ENCODE measurements around the gene TAF7L.

The TAF7L gene

DNA sequence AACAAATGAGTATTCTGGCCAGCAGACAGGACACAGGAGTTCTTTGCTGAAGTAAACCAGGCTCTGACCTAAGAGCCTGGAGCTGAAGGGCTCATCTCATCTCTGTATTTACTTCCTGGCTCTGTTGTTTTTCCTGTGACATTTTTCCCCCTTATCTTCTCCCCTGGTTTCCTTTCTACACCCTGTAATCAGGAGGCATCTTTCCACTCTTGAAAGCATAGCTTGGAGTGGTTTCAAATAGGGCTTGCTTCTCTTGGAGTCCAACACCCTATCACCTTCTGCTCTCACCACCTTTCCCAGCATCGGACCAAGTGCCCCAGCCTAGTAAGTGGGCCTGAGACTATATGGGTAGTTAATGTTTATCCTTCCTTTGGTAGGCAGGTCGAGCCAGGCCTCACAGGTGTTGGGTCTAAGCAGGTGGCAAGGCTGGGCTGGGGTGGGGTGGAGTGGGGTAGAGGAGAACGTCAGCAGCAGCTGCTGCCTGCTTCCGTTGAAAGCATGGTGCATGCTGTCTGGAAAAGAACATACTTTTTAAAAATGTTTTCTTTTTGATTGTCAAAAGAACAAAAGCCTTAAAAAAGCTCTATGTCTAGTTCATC is 70.4 kb downstream of the TAF7L start:
- DNase-seq (ENCODE audit: low spot score) = no peak

GRCh38 chrX:101219864-101220346 is 71.2 kb downstream of the TAF7L start:
- DNase-seq (ENCODE audit: low spot score) = peak; percentile 1

DNA sequence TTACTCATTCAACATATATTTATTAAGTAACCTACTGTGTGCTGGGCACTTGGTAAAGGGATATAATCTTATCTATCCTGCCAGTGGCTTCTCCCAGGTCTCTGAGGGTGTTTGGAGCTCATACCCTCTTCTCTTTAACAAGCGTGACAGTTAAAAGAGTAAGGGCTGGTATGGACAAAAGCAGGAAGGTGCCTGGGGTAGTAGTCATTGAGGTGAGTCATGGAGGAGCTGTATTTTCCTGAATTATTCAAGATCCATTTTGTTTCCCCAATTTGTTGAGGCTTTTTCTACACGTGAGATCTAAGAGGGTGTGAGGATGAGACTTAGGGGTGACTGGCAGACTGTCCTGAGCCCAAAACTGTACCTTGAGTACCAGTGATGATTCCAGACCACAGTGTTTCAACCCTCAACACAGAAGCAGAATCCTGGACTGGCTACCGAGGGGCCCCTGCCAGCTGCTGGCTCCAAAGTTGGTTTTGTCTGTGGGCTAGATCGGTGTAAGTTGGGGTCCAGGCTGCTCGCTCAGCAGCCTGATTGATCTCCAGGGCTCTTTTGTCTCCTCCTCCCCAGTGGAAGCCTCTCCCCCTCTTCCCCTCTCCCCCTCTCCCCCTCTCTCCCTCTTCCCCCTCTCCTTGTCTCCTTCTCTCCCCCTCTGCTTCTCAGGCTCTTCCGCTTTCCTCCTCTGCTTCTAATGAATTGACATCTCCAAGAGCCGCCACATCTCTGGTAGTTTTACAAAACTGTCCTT is 71.8 kb downstream of the TAF7L start, which contains the start of gene DRP2:
Gene DRP2 (plus strand): TSS at position 671 of the 748 bp plus-strand sequence. CDS start 11,862 bp downstream, outside the sequence.
- peak; percentile 40 for DNase-seq (ENCODE audit: low spot score)

Data from kidney capillary endothelial cell (primary cell).